Measurements from ENCODE around the gene THSD8.

Gene THSD8

DNA sequence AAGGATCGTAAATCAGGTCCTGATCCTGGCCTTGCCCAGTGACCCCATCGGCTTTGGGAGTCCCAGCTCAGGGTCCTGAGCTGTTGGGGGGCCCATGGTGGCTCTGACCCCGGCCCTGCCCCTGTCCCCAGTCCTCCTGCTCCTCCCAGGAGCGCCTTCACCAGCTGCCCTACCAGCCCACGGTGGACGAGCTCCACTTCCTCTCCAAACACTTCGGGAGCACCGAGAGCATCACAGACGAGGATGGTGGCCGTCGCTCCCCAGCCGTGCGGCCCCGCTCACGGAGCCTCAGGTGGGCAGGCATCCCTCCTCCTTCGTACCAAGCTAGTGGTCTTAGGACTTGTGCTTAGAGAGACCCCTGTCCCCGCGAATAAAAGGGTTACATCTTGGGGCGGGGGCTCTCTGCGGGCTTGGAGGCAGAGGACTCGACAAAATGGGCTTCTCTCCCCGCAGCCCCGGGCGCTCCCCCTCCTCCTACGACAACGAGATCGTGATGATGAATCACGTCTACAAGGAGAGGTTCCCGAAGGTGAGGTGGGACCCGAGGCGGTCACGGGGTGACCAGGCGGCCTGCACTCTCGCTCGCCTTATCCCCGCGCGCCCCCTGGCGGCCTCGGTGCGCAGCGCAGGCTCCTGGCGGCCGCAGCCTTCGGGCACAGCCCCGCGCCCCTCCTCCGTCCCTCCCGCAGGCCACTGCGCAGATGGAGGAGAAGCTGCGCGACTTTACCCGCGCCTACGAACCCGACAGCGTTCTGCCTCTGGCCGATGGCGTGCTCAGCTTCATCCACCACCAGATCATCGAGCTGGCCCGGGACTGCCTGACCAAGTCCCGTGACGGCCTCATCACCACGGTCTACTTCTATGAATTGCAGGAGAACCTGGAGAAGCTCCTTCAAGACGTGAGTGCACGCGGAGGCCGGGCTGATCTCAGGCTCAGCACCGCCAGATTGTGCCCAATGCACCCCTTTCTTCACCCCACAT, 45.6 kb downstream of the THSD8 start:
- no peak overlapping the region for H3K27ac ChIP-seq
- DNase-seq (ENCODE audit: low spot score), result no peak
- TF ChIP-seq, protein P1, sequence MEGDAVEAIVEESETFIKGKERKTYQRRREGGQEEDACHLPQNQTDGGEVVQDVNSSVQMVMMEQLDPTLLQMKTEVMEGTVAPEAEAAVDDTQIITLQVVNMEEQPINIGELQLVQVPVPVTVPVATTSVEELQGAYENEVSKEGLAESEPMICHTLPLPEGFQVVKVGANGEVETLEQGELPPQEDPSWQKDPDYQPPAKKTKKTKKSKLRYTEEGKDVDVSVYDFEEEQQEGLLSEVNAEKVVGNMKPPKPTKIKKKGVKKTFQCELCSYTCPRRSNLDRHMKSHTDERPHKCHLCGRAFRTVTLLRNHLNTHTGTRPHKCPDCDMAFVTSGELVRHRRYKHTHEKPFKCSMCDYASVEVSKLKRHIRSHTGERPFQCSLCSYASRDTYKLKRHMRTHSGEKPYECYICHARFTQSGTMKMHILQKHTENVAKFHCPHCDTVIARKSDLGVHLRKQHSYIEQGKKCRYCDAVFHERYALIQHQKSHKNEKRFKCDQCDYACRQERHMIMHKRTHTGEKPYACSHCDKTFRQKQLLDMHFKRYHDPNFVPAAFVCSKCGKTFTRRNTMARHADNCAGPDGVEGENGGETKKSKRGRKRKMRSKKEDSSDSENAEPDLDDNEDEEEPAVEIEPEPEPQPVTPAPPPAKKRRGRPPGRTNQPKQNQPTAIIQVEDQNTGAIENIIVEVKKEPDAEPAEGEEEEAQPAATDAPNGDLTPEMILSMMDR (IDR thresholded peaks at IDR 0.05), result peak; percentile 99
- peak overlapping the region; percentile 51 for H3K4me3 ChIP-seq

Measured in coronary artery (tissue), 2 donors.